ENCODE data around the gene SPRY2. TPM values are rescaled to one million over a fixed set of nuclear protein-coding genes. Genes with fewer than 3 reads are reported as not detected.

Gene SPRY2
- total and polyA plus RNA-seq, 4 donors, result 27.1 to 49.8 (median 30.1) TPM

- Histone ChIP-seq H3K27ac (ENCODE audit: low read depth in 1 of 2, low read length in 1 of 2) (no peak overlapping the region), H3K9me3 (ENCODE audit: control insufficient read depth in 4 of 4, insufficient read depth in 3 of 4, low read length in 3 of 4) (no peaks in the 10 kb centered on the region), H3K36me3 (ENCODE audit: control insufficient read depth in 4 of 4, insufficient read depth in 4 of 4, low read length in 4 of 4) (peaks cover 0 to 17% (median 7%) of the 10 kb centered on the region in 4 donors), H3K27me3 (ENCODE audit: control insufficient read depth in 3 of 3, insufficient read depth in 3 of 3, low read length in 2 of 3) (no peaks in the 10 kb centered on the region), H3K9ac (ENCODE audit: insufficient read depth in 1 of 2, low read length in 2 of 2) (no peak overlapping the region), H3K4me3 (no peak overlapping the region), H3K4me1 (ENCODE audit: control insufficient read depth in 5 of 5, insufficient read depth in 5 of 5, low read length in 5 of 5) (peaks cover 4 to 15% (median 6%) of the 10 kb centered on the region in 5 donors)
- TF ChIP-seq CTCF (IDR thresholded peaks at IDR 0.05; ENCODE audit: control extremely low read depth, extremely low read depth), result no peak
- WGBS, 2 donors, result 80 to 88% methylated on average over 2 of the region's 2 CpGs
- ATAC-seq (ENCODE audit: insufficient read depth, low FRiP score) (no peak), DNase-seq (peak in 2 of 3 donors; percentile 34 to 63)
Observed at GRCh38 chr13:80331984-80332383, 8.9 kb downstream of the SPRY2 start.

DNA sequence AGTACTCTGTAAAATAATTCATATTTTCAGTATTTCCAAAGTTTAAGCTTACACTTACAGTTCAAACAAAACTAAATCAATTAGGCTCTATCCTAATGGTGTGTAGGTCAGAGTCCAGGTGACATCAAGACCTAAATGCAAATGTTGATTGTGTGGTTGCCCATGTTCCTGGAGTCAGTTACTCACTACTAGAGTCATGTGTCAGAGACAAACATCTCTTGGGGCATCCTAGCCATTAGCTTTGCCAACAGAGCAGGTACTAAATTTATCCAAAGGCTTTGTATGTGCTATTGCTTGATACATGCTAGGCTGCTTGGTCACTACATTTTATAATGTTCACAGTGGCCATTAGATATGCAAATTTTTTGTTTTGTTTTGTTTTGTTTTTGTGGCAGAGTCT lies 11.7 kb downstream of the SPRY2 start:
- H3K27ac ChIP-seq (ENCODE audit: low read depth in 1 of 2, low read length in 1 of 2), result peak overlapping the region in 1 of 2 donors; percentile 12
- H3K36me3 ChIP-seq (ENCODE audit: control insufficient read depth in 4 of 4, insufficient read depth in 4 of 4, low read length in 4 of 4), result peaks cover 0 to 6% (median 5%) of the 10 kb centered on the region in 4 donors
- H3K4me1 ChIP-seq (ENCODE audit: control insufficient read depth in 5 of 5, insufficient read depth in 5 of 5, low read length in 5 of 5), result peaks cover 0 to 6% (median 3%) of the 10 kb centered on the region in 5 donors
- H3K9ac ChIP-seq (ENCODE audit: insufficient read depth in 1 of 2, low read length in 2 of 2), result no peak overlapping the region
- ATAC-seq (ENCODE audit: insufficient read depth, low FRiP score) (no peak), DNase-seq (no peak)
- TF ChIP-seq CTCF (IDR thresholded peaks at IDR 0.05; ENCODE audit: control extremely low read depth, extremely low read depth), result no peak
- H3K9me3 ChIP-seq (ENCODE audit: control insufficient read depth in 4 of 4, insufficient read depth in 3 of 4, low read length in 3 of 4), result no peaks in the 10 kb centered on the region
- H3K27me3 ChIP-seq (ENCODE audit: control insufficient read depth in 3 of 3, insufficient read depth in 3 of 3, low read length in 2 of 3), result no peaks in the 10 kb centered on the region
- H3K4me3 ChIP-seq, result no peak overlapping the region

DNA sequence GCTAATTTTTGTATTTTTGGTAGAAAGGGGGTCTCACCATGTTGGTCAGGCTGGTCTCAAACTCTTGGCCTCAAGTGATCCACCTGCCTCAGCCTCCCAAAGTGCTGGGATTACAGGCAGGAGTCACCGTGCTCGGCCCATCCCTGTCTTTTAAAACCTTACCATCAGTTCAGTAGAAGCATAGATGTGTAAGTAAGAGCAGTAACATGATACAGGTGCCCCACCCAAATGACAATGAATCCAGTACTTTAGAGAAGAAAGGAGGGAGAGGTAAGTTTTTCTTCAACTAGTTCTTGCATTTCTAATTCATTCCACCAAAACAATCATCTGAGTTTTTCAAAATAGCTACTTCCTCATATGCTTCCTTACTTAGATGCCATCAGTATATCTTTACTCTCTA lies 21.9 kb downstream of the SPRY2 start:
- no peak for DNase-seq
- Histone ChIP-seq H3K4me3 (no peak overlapping the region), H3K4me1 (ENCODE audit: control insufficient read depth in 5 of 5, insufficient read depth in 5 of 5, low read length in 5 of 5) (no peaks in the 10 kb centered on the region), H3K9me3 (ENCODE audit: control insufficient read depth in 4 of 4, insufficient read depth in 3 of 4, low read length in 3 of 4) (no peaks in the 10 kb centered on the region), H3K36me3 (ENCODE audit: control insufficient read depth in 4 of 4, insufficient read depth in 4 of 4, low read length in 4 of 4) (peaks cover 0 to 1% (median 0%) of the 10 kb centered on the region in 4 donors), H3K27ac (ENCODE audit: low read depth in 1 of 2, low read length in 1 of 2) (no peak overlapping the region), H3K27me3 (ENCODE audit: control insufficient read depth in 3 of 3, insufficient read depth in 3 of 3, low read length in 2 of 3) (no peaks in the 10 kb centered on the region), H3K9ac (ENCODE audit: insufficient read depth in 1 of 2, low read length in 2 of 2) (no peak overlapping the region)
- WGBS, 2 donors, result 98 to 100% methylated on average over 2 of the region's 2 CpGs
- no peak for ATAC-seq (ENCODE audit: insufficient read depth, low FRiP score)
- no peak for TF ChIP-seq CTCF (IDR thresholded peaks at IDR 0.05; ENCODE audit: control extremely low read depth, extremely low read depth)

Measured in lung (tissue), 12 donors.